K562 (cell line): ENCODE data around the gene RAD54L. TPM values are rescaled to one million over a fixed set of nuclear protein-coding genes. Genes with fewer than 3 reads are reported as not detected.

Source experiments
- ARID4B ChIP-seq: sonication (generic); formaldehyde crosslinking; IDR thresholded peaks from 2 replicates; pipeline ENCODE4 v1.8.0; 2022; ENCODE audit warnings: mild to moderate bottlenecking, missing genetic modification reagents
- CBX1 ChIP-seq: sonication (generic); IDR thresholded peaks from 2 replicates; pipeline ENCODE4 v1.6.1; 2016; ENCODE audit warnings: antibody characterized with exemption, low read depth, mild to moderate bottlenecking
- CEBPG ChIP-seq, 3 experiments: fragments of 200-800 bp in 1 of 3; sonication (Bioruptor generic) in 1 of 3; sonication (generic) in 1 of 3; formaldehyde crosslinking in 1 of 3; IDR thresholded peaks in 2 of 3; conservative IDR thresholded peaks in 1 of 3; 2 replicates each; pipeline versions ENCODE4 v1.6.1 to v1.8.0; 2016 to 2022; ENCODE audit warnings: missing compliant biosample characterization in 2 of 3, missing genetic modification characterization in 2 of 3, mild to moderate bottlenecking in 1 of 3, missing genetic modification reagents in 1 of 3
- HDAC1 ChIP-seq, 2 experiments: fragments of 450-650 bp; IDR thresholded peaks; 2 replicates each; pipeline ENCODE4 v1.6.1; 2016 to 2017; ENCODE audit warnings: inconsistent platforms in 1 of 2, mild to moderate bottlenecking in 1 of 2, moderate library complexity in 1 of 2
- HNRNPK ChIP-seq: fragments of 200-400 bp; formaldehyde crosslinking; IDR thresholded peaks from one replicate; pipeline ENCODE4 v1.6.1; 2018; ENCODE audit warnings: mild to moderate bottlenecking, low read depth, low read length; ENCODE audit not compliant: poor library complexity, severe bottlenecking
- NRF1 ChIP-seq, 2 experiments: fragments of 450-650 bp; IDR thresholded peaks in 1 of 2; conservative IDR thresholded peaks in 1 of 2; 2 replicates each; pipeline ENCODE4 v1.6.1; 2014; ENCODE audit warnings: mild to moderate bottlenecking in 2 of 2
- RNF219 ChIP-seq: fragments of 250-450 bp; sonication (Bioruptor Pico); IDR thresholded peaks from 2 replicates; pipeline ENCODE4 v1.5.0; 2022; ENCODE audit warnings: mild to moderate bottlenecking
- TEAD4 ChIP-seq, 2 experiments: sonication (generic) in 1 of 2; formaldehyde crosslinking in 1 of 2; IDR thresholded peaks; 2 replicates each; pipeline versions ENCODE4 v1.6.1 to v1.8.0; 2012 to 2022; ENCODE audit warnings: borderline replicate concordance in 1 of 2, inconsistent platforms in 1 of 2, low read length in 1 of 2, mild to moderate bottlenecking in 1 of 2, missing genetic modification reagents in 1 of 2
- ZEB2 ChIP-seq: fragments of 450-650 bp; IDR thresholded peaks from 2 replicates; pipeline ENCODE4 v1.6.1; 2016
- ZNF347 ChIP-seq: fragments of 450-650 bp; formaldehyde crosslinking; IDR thresholded peaks from 2 replicates; pipeline ENCODE4 v1.4.0; 2020; ENCODE audit warnings: low read depth, mild to moderate bottlenecking, moderate library complexity
- ZNF407 ChIP-seq: fragments of 450-650 bp; IDR thresholded peaks from 2 replicates; pipeline ENCODE4 v1.6.1; 2016; ENCODE audit warnings: low read depth
- ZNF830 ChIP-seq: fragments of 250-450 bp; sonication (Bioruptor Pico); IDR thresholded peaks from 2 replicates; pipeline ENCODE4 v1.5.0; 2021; ENCODE audit warnings: mild to moderate bottlenecking
- polyA plus RNA-seq, 8 experiments: library from polyadenylated mRNA; depleted of rRNA in 4 of 8; stranded (reverse) in 5 of 8; unstranded in 3 of 8; fragments of >200 nt; fragmentation: Nextera tagmentation in 2 of 8; fragmentation: Illumina TruSeq in 1 of 8; extraction: Ambion mirVana in 2 of 8; extraction: Trizol in 1 of 8; gene quantifications; 2 replicates each; pipeline versions ENCODE4 v1.2.1 to v1.2.3, GENCODE V29; 2011 to 2014; ENCODE audit warnings: inconsistent platforms in 1 of 8, missing spikeins in 1 of 8
- total RNA-seq, 7 experiments: library from RNA; depleted of rRNA in 6 of 7; stranded (reverse); fragments of >200 nt in 6 of 7; fragmentation: Illumina TruSeq in 2 of 7; extraction: Trizol in 2 of 7; gene quantifications; 2 replicates each; pipeline versions ENCODE4 v1.2.1 to v1.2.3, GENCODE V29; 2011 to 2021; ENCODE audit warnings: low replicate concordance in 1 of 7

The RAD54L gene
- total and polyA plus RNA-seq, 9 of the 15 experiments (the other 6 are each of a cell fraction or from before 2014, with no cell fraction given), result 17.9 to 92.3 (median 37.5) TPM

- no peak for TF ChIP-seq ZNF407
- 0 out of 2 replicates have a peak, but pooled peaks have one; percentile 31 for TF ChIP-seq CBX1
- TF ChIP-seq HNRNPK, result no peak
- no peak for TF ChIP-seq RNF219 (CRISPR knock-in tag)
- no peak for TF ChIP-seq TEAD4 (IDR thresholded peaks at IDR 0.05; ENCODE audit: low read length)
- TF ChIP-seq TEAD4 (CRISPR knock-in tag; IDR thresholded peaks at IDR 0.05; ENCODE audit: borderline replicate concordance), result 0 out of 2 replicates have a peak, but pooled peaks have one; percentile 44
- TF ChIP-seq ARID4B, result no peak; the same call in 1 of the 2 replicates
- no peak for TF ChIP-seq ZEB2
- TF ChIP-seq NRF1 (conservative IDR thresholded peaks at IDR 0.05 in 1 of 2, IDR thresholded peaks at IDR 0.05 in 1 of 2), result peak; percentile 23; a peak in 1 of 4 replicates
- 0 out of 2 replicates have a peak, but pooled peaks have one; percentile 8 for TF ChIP-seq ZNF830 (CRISPR knock-in tag)
- TF ChIP-seq ZNF347 (CRISPR knock-in tag), result no peak
- TF ChIP-seq HDAC1 (IDR thresholded peaks at IDR 0.05), result 0 out of 4 replicates have a peak, but pooled peaks of 1 of the 2 experiments have one; percentile 33
- peak; percentile 64 for TF ChIP-seq CEBPG (CRISPR knock-in tag; IDR thresholded peaks at IDR 0.05)
- TF ChIP-seq CEBPG (tag; conservative IDR thresholded peaks at IDR 0.05 in 1 of 2, IDR thresholded peaks at IDR 0.05 in 1 of 2), result no peak
Observed at GRCh38 chr1:46301406-46301807, 53.8 kb downstream of the RAD54L start (continued).
